IMR-90 (cell line): Measurements from ENCODE around the gene AKNA.

Experiments
- CEBPB ChIP-seq: IDR thresholded peaks from 2 replicates; pipeline ENCODE4 v1.6.1; 2012; ENCODE audit warnings: low read depth, low read length, improper control_type of control experiment
- CHD1 ChIP-seq: IDR thresholded peaks from 2 replicates; pipeline ENCODE4 v1.6.1; 2012; ENCODE audit warnings: low read depth, low read length, improper control_type of control experiment
- CTCF ChIP-seq: conservative IDR thresholded peaks from 2 replicates; pipeline ENCODE4 v1.5.1; 2012; ENCODE audit warnings: mild to moderate bottlenecking, low read depth, low read length, improper control_type of control experiment
- RFX5 ChIP-seq: IDR thresholded peaks from 2 replicates; pipeline ENCODE4 v1.8.0; 2012; ENCODE audit warnings: low read depth, mild to moderate bottlenecking, low read length, moderate library complexity

GRCh38 chr9:114301798-114302565 is 85.8 kb downstream of the AKNA start:
- TF ChIP-seq CTCF (no peak), RFX5 (no peak), CHD1 (no peak), CEBPB (no peak)
